GM12873 (cell line): ENCODE measurements around the gene SMAD3.

ENCODE experiments used
- TF ChIP-seq, protein P1 (sequence below): IDR thresholded peaks from 2 replicates; pipeline ENCODE4 v1.5.1; 2012; ENCODE audit warnings: low read depth, mild to moderate bottlenecking, moderate library complexity, low read length, control low read depth; ENCODE audit not compliant: insufficient read depth; ENCODE audit errors: missing control alignments

The SMAD3 gene

DNA sequence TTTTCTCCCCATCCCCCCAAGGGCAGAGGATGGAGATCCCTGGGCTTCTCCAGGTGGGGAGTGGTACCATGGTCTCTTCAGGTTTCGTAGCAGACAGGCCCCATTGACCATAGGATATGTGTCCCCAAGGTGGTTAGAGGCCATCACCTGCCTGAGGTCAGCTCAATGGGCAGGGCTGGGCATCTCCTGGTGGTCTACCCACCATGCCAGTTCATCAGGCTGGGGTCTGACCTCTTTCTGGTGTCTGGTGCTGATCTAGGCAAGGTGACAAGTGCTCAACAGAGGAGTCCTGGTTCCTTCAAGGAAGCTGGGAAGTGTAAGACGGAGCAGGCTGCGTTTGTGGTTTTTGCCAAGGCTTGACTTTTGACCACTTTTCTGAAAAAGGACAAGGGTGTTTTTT lies 71.4 kb downstream of the SMAD3 start:
- TF ChIP-seq, protein P1, sequence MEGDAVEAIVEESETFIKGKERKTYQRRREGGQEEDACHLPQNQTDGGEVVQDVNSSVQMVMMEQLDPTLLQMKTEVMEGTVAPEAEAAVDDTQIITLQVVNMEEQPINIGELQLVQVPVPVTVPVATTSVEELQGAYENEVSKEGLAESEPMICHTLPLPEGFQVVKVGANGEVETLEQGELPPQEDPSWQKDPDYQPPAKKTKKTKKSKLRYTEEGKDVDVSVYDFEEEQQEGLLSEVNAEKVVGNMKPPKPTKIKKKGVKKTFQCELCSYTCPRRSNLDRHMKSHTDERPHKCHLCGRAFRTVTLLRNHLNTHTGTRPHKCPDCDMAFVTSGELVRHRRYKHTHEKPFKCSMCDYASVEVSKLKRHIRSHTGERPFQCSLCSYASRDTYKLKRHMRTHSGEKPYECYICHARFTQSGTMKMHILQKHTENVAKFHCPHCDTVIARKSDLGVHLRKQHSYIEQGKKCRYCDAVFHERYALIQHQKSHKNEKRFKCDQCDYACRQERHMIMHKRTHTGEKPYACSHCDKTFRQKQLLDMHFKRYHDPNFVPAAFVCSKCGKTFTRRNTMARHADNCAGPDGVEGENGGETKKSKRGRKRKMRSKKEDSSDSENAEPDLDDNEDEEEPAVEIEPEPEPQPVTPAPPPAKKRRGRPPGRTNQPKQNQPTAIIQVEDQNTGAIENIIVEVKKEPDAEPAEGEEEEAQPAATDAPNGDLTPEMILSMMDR, result no peak

DNA sequence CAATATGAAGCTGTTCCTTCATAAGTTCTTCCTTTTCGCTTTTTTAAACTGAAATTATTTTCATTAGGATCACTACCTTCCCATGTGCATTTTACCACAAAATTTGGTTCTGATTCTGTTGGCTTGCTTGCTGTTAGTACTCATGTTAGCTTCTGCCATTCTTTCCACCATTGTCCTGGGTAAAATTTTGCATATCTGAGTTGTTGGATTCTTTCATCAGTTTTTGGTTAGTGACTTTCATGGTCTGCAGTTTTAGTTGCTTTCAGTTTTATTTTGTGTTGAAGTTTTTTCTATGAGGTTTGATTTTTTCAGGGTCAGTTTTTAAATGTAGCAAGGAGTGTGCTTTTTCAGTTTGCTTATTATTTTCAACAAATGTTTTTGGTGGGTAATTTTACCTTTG lies 71.9 kb downstream of the SMAD3 start:
- TF ChIP-seq, protein P1, result no peak

DNA sequence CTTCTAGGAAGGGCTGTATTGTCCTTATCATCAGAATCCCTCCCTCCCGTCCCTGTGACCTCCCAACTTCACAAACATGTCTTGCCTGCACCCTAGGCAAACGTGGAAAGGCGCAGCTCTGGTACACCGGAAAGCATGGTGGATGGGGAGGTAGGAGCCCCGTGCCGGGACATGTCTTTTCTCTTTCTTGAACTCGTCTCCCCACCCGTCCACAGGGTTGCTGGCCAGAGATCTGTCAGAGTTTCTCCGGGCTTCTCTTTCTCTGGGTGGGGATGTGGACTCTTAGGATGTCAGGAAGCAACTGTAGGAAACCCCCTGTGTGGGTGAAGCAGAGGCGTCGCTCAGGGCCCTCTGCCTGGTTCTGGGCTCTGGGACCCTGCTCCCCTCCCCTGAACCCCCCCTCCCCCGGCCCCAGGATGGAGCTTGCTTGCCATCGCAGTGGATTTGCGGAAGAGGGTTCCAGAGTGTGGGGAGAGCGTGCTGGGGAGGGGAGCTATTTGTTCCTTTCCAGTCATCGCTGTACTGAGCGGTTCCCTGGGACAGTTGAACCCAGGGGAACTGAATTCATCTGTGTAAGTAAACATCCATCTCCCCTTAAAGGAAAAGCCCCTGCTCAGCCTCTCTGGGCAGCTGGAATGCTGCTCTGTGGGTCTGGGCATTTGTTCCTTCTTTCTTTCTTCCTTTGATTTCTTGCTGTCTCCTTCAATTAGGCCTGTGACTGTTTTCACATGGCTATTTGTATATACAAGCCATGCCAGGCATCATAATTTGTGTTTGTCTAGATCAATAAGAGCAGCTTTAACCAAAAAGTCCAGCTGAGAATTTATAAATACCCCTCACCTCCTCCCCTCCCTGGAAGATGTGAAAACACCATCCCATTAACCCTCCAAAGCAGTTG lies 72.8 kb downstream of the SMAD3 start:
- TF ChIP-seq, protein P1, result no peak

DNA sequence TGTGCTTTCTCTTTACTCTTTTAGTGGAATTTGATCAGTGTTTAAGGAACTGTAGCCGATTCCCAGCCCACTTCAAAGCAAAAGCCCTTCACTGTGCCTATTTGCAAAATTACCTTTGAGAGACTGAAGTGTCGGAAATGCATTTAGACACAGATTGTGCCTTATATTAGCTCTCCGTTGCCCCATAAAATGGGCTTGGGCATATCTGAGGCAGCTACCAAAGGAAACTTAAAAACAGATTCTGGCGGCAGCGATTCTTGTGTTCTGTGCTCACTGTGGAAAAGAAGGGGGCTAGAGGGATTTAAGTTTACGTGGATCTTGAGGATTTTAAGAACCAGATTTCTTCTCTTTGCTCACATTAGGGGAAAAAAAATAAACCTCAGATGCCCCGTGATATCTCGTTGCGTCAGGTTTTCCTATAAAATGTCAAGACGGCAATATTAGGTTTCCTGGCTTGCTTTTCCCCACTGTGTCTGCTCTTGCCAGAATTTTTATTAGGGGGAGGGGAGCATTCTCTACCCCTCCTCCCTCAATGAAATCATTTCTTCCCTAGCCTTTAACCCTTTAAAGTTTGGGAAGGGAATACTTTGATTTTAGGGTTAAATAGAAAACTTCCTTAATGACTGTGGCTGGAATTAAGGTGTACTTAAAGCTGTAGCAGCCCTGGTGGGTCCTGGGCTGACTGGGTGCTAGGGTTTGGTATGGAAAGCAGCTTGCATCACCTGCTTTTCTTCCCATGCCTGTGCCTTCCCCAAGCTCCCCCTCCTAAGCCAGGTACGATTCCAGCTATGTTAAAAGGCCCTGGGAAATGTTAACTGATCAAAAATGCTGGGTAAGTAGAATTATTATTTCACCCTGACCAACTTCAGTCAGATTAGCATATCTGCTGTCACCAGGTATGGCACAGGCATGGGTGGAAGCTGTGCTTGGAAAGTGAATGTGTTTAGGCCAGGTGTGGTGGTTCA lies 73.8 kb downstream of the SMAD3 start:
- TF ChIP-seq, protein P1, result no peak

DNA sequence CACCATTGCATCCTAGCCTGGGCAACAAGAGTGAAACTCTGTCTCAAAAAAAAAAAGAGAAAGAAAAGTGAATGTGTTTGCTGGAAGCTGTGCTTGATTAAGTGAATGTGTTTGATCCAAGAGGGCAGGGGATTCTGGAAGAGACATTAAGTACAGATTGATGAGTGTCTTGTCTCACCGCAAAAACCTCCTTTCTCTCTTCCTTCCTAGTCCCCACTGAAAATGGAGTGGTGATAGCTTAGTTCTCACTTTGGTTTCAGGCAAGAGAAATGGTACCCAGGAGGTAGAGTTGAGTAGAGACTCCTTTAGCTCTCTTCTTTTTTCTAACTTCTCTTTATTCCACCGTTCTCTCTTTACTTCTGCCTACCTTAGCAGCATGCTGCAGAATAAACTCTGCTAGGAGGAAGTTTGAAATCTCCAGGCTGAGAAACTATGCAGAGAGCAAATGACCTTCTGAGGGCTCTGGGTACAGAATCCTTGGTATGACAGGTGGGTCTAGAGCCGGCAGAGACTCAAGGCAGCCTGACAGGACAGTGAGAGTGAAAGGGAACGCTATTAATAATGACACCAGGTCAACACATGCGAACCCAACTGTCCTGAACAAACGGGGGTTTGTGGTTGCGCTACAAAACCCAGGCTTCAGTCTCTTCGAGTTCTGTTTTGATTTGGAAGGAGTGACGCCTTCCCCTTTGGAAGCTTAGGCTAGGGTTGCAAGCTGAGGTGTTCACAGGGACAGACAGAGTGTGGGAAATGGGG lies 74.9 kb downstream of the SMAD3 start:
- TF ChIP-seq, protein P1, result no peak

DNA sequence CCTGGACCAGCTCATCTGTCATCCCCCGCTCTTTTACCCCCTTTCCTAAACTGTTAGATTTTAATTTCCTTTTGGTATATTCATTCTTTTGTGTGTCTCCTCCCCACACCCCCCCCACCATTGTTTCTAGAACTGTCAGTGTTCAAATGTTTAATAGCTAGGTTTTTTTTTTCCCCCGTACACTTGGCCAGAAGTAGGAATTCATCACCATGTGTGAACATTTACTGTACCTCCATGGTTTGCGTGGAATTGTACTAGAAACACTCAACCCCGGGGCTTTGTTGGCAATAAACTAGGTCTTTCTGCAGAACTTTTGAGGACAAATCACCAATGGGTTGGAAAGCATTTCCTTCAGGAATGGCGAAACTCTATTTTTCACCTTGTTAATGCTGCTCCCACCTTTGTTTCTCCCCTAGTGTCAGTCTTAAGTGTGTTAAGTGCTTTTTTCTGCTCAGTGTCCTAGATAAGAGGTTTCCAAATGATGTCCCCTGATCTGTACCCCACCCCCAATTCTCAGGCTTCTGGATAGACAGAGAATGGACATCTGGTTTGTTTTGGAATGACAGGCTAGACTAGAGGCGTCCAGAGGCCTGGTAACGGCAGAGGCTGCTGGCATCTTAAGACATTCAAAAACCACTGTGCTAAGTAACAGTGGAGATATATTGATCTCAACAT lies 76.8 kb downstream of the SMAD3 start:
- TF ChIP-seq, protein P1, result no peak
